Activated T-cell treated with anti-CD3 and anti-CD28 coated beads, Interleukin-2, amount 50 U/mL, for 72 hours (primary cell): ENCODE measurements around the gene HYAL2. TPM values are rescaled to one million over a fixed set of nuclear protein-coding genes. Genes with fewer than 3 reads are reported as not detected.

Experiments used
- ATAC-seq, 2 donors: fragments of 150-1000 bp; cut with Tn5 transposase; replicated peaks in 1 of 2; 2 replicates each; pipeline ENCODE4 v1.10.0; 2021; ENCODE audit warnings: moderate library complexity in 2 of 2, mild to moderate bottlenecking in 1 of 2
- DNase-seq, 2 donors: peaks; one replicate each; pipeline ENCODE4 v3.0.0; 2021 to 2022; ENCODE audit warnings: mixed read lengths in 1 of 2
- H3K27ac Mint-ChIP-seq: one replicate; pipeline ENCODE4 v1.8.0; 2022; ENCODE audit warnings: mild to moderate bottlenecking, moderate library complexity, mixed read lengths
- H3K27me3 Mint-ChIP-seq: one replicate; pipeline ENCODE4 v1.8.0; 2022; ENCODE audit warnings: low read depth, mixed read lengths
- H3K36me3 Mint-ChIP-seq, 2 donors: one replicate each; pipeline ENCODE4 v1.8.0; 2022; ENCODE audit warnings: mixed read lengths in 2 of 2, mild to moderate bottlenecking in 1 of 2; ENCODE audit not compliant: insufficient read depth in 2 of 2
- H3K4me1 Mint-ChIP-seq: one replicate; pipeline ENCODE4 v1.8.0; 2022; ENCODE audit warnings: low read depth, mixed read lengths
- H3K4me3 Mint-ChIP-seq, 2 donors: one replicate each; pipeline ENCODE4 v1.8.0; 2022; ENCODE audit warnings: mild to moderate bottlenecking in 2 of 2, mixed read lengths in 2 of 2, moderate library complexity in 2 of 2
- H3K9me3 Mint-ChIP-seq, 2 donors: one replicate each; pipeline ENCODE4 v1.8.0; 2022; ENCODE audit warnings: mixed read lengths in 2 of 2
- total RNA-seq, 2 donors: library from RNA; stranded (reverse); gene quantifications; one replicate each; pipeline ENCODE4 v1.2.3, GENCODE V29; 2022

Gene HYAL2
- total RNA-seq, 2 donors from 2014 or later: 4.6 to 4.8 TPM

- H3K27ac Mint-ChIP-seq: no peak overlapping the region
- no peaks in the 10 kb centered on the region for H3K9me3 Mint-ChIP-seq
- peaks cover 37% of the 10 kb centered on the region for H3K27me3 Mint-ChIP-seq
- H3K4me3 Mint-ChIP-seq: no peak overlapping the region
- H3K36me3 Mint-ChIP-seq: no peaks in the 10 kb centered on the region
- no peak for ATAC-seq
- peaks cover 24% of the 10 kb centered on the region for H3K4me1 Mint-ChIP-seq
- no peak for DNase-seq
Measured at GRCh38 chr3:50269460-50269859, 53.1 kb downstream of the HYAL2 start.

GRCh38 chr3:50268703-50269451, 53.7 kb downstream of the HYAL2 start, which contains the start of gene SEMA3B:
SEMA3B (plus strand) TSS chr3:50269147; CDS start chr3:50269241, 94 bp downstream.
- H3K9me3 Mint-ChIP-seq: no peaks in the 10 kb centered on the region
- H3K27me3 Mint-ChIP-seq: peaks cover 31% of the 10 kb centered on the region
- H3K27ac Mint-ChIP-seq: no peak within 1 kb of the TSS
- peaks cover 18% of the 10 kb centered on the region for H3K4me1 Mint-ChIP-seq
- H3K4me3 Mint-ChIP-seq: no peak within 1 kb of the TSS
- ATAC-seq: no peak
- DNase-seq: no peak
- no peaks in the 10 kb centered on the region for H3K36me3 Mint-ChIP-seq

GRCh38 chr3:50268276-50268675, 54.3 kb downstream of the HYAL2 start:
- no peaks in the 10 kb centered on the region for H3K9me3 Mint-ChIP-seq
- no peak overlapping the region for H3K4me3 Mint-ChIP-seq
- peaks cover 17% of the 10 kb centered on the region for H3K4me1 Mint-ChIP-seq
- no peak for DNase-seq
- H3K27ac Mint-ChIP-seq: no peak overlapping the region
- peaks cover 29% of the 10 kb centered on the region for H3K27me3 Mint-ChIP-seq
- no peaks in the 10 kb centered on the region for H3K36me3 Mint-ChIP-seq
- ATAC-seq: no peak

Other genes starting within 250 kb of the HYAL2 start
- 100 to 1,000 TPM; 172 to 179 TPM for gene RBM5, start 233.8 kb downstream of the HYAL2 start, total RNA-seq
- under 1 TPM in 1 of 2 donors, not detected in 1; 0.25 TPM for gene SEMA3F, start 167.4 kb downstream of the HYAL2 start, total RNA-seq
- not detected for gene GNAT1, start 131.1 kb downstream of the HYAL2 start, total RNA-seq
- not detected for gene SLC38A3, start 117.5 kb downstream of the HYAL2 start, total RNA-seq
- gene GNAI2, start 86.5 kb downstream of the HYAL2 start, total RNA-seq: 100 to 1,000 TPM; 263 to 272 TPM
- 1 to 10 TPM; 1.9 to 3.3 TPM for gene SEMA3B, start 53.6 kb downstream of the HYAL2 start, total RNA-seq
- under 1 TPM in 1 of 2 donors, not detected in 1; 0.26 TPM for gene LSMEM2, start 43.7 kb downstream of the HYAL2 start, total RNA-seq
- 10 to 100 TPM; 56.3 to 62.1 TPM for gene IFRD2, start 30.3 kb downstream of the HYAL2 start, total RNA-seq
- 1 to 10 TPM; 6.7 to 7.1 TPM for gene HYAL3, start 23.3 kb downstream of the HYAL2 start, total RNA-seq
- gene NAA80, start 23.3 kb downstream of the HYAL2 start, total RNA-seq: 10 to 100 TPM; 19.5 to 20.0 TPM
- gene HYAL1, start 19.2 kb downstream of the HYAL2 start, total RNA-seq: under 1 TPM in 1 of 2 donors, not detected in 1; 0.19 TPM
- 10 to 100 TPM; 16.2 to 16.8 TPM for gene TUSC2, start 5.5 kb upstream of the HYAL2 start, total RNA-seq
- 10 to 100 TPM; 51.4 to 61.6 TPM for gene RASSF1, start 18.1 kb upstream of the HYAL2 start, total RNA-seq
- gene ZMYND10, start 23.0 kb upstream of the HYAL2 start, total RNA-seq: 1 to 10 TPM; 1.2 TPM
- gene NPRL2, start 28.0 kb upstream of the HYAL2 start, total RNA-seq: 10 to 100 TPM; 46.0 to 46.4 TPM
- 10 to 100 TPM; 16.1 to 17.0 TPM for gene CYB561D2, start 28.1 kb upstream of the HYAL2 start, total RNA-seq
- gene TMEM115, start 36.8 kb upstream of the HYAL2 start, total RNA-seq: 10 to 100 TPM; 21.5 to 22.6 TPM
- 1 to 10 TPM; 3.3 to 5.4 TPM for gene CACNA2D2, start 180.9 kb upstream of the HYAL2 start, total RNA-seq
- gene C3orf18, start 245.0 kb upstream of the HYAL2 start, total RNA-seq: 10 to 100 TPM; 22.7 to 32.5 TPM
- gene HEMK1, start 246.8 kb upstream of the HYAL2 start, total RNA-seq: 10 to 100 TPM; 54.5 to 64.6 TPM